Measurements from ENCODE around the gene MAP4K5. TPM values are rescaled to one million over a fixed set of nuclear protein-coding genes. Genes with fewer than 3 reads are reported as not detected.

Gene MAP4K5
- polyA plus RNA-seq, 3 donors: 5.0 to 9.1 (median 7.7) TPM

- no peak overlapping the region for H3K4me2 ChIP-seq (replicated peaks; ENCODE audit: extremely low read depth, low read length, poor library complexity, severe bottlenecking)
- no peaks in the 10 kb centered on the region for H4K20me1 ChIP-seq (ENCODE audit: insufficient read depth, low read length)
- no peak overlapping the region for H2AFZ ChIP-seq (ENCODE audit: insufficient read depth, low read depth, low read length, poor library complexity, severe bottlenecking)
- Mint-ChIP-seq H3K4me1 (no peaks in the 10 kb centered on the region), H3K4me3 (no peak overlapping the region), H3K27me3 (ENCODE audit: low read depth in 3 of 3) (no peaks in the 10 kb centered on the region), H3K27ac (no peak overlapping the region), H3K9me3 (no peaks in the 10 kb centered on the region), H3K36me3 (peaks cover 42 to 50% of the 10 kb centered on the region in 2 donors)
- H3K4me3 ChIP-seq (replicated peaks in 1 of 3; ENCODE audit: low read depth in 2 of 3, low read length in 3 of 3): no peak overlapping the region
- 100% methylated on average over 3 of the region's 3 CpGs for WGBS (ENCODE audit: insufficient coverage)
- no peak overlapping the region for H3K9ac ChIP-seq (ENCODE audit: insufficient read depth, low read length, poor library complexity, severe bottlenecking)
- peaks cover 33 to 66% of the 10 kb centered on the region in 2 donors for H3K36me3 ChIP-seq (replicated peaks in 1 of 2; ENCODE audit: control insufficient read depth in 1 of 2, insufficient read depth in 2 of 2, low read length in 2 of 2)
- DNase-seq: no peak
- no peaks in the 10 kb centered on the region for H3K27me3 ChIP-seq (ENCODE audit: control insufficient read depth in 2 of 2, insufficient read depth in 2 of 2, low read length in 2 of 2)
- TF ChIP-seq CTCF (IDR thresholded peaks at IDR 0.05): no peak
- H3K4me1 ChIP-seq (ENCODE audit: control insufficient read depth in 1 of 2, insufficient read depth in 2 of 2, low read length in 2 of 2): no peaks in the 10 kb centered on the region
- no peak overlapping the region for H3K27ac ChIP-seq (ENCODE audit: low read depth in 1 of 2, low read length in 2 of 2)
- no peaks in the 10 kb centered on the region for H3K9me3 ChIP-seq (replicated peaks in 1 of 2; ENCODE audit: control insufficient read depth in 1 of 2, insufficient read depth in 1 of 2, low read length in 2 of 2)
- intact Hi-C loops (cut with micrococcal nuclease): no loop called here
- H3K79me2 ChIP-seq (ENCODE audit: insufficient read depth, low read length): no peaks in the 10 kb centered on the region
These were observed 108.8 kb downstream of the MAP4K5 start for GRCh38 chr14:50423529-50423928.

GRCh38 chr14:50421499-50421898 is 110.9 kb downstream of the MAP4K5 start:
- DNase-seq: no peak
- Histone ChIP-seq H3K9ac (ENCODE audit: insufficient read depth, low read length, poor library complexity, severe bottlenecking) (no peak overlapping the region), H3K79me2 (ENCODE audit: insufficient read depth, low read length) (no peaks in the 10 kb centered on the region), H3K4me3 (replicated peaks in 1 of 3; ENCODE audit: low read depth in 2 of 3, low read length in 3 of 3) (no peak overlapping the region), H3K4me1 (ENCODE audit: control insufficient read depth in 1 of 2, insufficient read depth in 2 of 2, low read length in 2 of 2) (no peaks in the 10 kb centered on the region), H4K20me1 (ENCODE audit: insufficient read depth, low read length) (no peaks in the 10 kb centered on the region), H3K4me2 (replicated peaks; ENCODE audit: extremely low read depth, low read length, poor library complexity, severe bottlenecking) (no peak overlapping the region), H3K9me3 (replicated peaks in 1 of 2; ENCODE audit: control insufficient read depth in 1 of 2, insufficient read depth in 1 of 2, low read length in 2 of 2) (no peaks in the 10 kb centered on the region), H3K27me3 (ENCODE audit: control insufficient read depth in 2 of 2, insufficient read depth in 2 of 2, low read length in 2 of 2) (no peaks in the 10 kb centered on the region), H2AFZ (ENCODE audit: insufficient read depth, low read depth, low read length, poor library complexity, severe bottlenecking) (no peak overlapping the region), H3K27ac (ENCODE audit: low read depth in 1 of 2, low read length in 2 of 2) (no peak overlapping the region), H3K36me3 (replicated peaks in 1 of 2; ENCODE audit: control insufficient read depth in 1 of 2, insufficient read depth in 2 of 2, low read length in 2 of 2) (peaks cover 34 to 74% of the 10 kb centered on the region in 2 donors)
- TF ChIP-seq CTCF (IDR thresholded peaks at IDR 0.05): no peak
- Mint-ChIP-seq H3K4me3 (no peak overlapping the region), H3K27ac (no peak overlapping the region), H3K27me3 (ENCODE audit: low read depth in 3 of 3) (peaks cover 0 to 1% (median 0%) of the 10 kb centered on the region in 3 donors), H3K9me3 (peaks cover 0 to 7% (median 0%) of the 10 kb centered on the region in 7 donors), H3K4me1 (peaks cover 3% of the 10 kb centered on the region), H3K36me3 (peaks cover 48 to 68% of the 10 kb centered on the region in 2 donors)
- WGBS (ENCODE audit: insufficient coverage): 80% methylated on average over 1 of the region's 7 CpGs
- intact Hi-C loops (cut with micrococcal nuclease): no loop called here

Data from CD14-positive monocyte (primary cell).